GM21825 (cell line): Measurements from ENCODE around the gene ESRRB.

Experiments
- ATAC-seq: cut with Tn5 transposase; IDR thresholded peaks from one replicate; pipeline ENCODE4 v1.9.1; 2021; ENCODE audit warnings: mild to moderate bottlenecking, moderate library complexity; ENCODE audit not compliant: unreplicated experiment

The ESRRB gene

DNA sequence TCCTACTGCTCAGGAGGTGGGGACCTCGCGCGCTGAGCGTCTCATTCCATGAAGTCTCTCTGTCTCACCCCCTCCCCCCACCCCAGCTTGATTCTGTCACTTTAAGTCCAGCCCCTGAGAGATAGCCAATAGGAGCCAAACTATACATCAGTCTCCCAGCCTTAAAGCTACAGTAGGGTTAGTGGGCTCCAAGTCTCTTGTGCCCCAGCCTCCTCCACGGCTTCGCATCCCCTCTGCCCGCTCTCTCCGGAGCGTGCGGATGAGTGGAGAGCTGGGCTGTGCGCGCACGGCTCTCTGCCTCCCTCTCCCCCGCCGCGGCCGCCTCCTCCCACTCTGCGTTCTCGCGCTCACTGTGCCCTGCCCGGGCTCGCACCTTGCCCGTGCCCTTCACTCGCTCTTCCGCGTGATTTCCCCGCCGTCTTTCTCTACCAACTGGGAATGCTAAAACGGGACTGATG is at the start of gene ESRRB:
Gene ESRRB (plus strand): TSS at position 191 of the 458 bp plus-strand sequence. CDS start 265 bp downstream, at position 456.
- no peak for ATAC-seq

DNA sequence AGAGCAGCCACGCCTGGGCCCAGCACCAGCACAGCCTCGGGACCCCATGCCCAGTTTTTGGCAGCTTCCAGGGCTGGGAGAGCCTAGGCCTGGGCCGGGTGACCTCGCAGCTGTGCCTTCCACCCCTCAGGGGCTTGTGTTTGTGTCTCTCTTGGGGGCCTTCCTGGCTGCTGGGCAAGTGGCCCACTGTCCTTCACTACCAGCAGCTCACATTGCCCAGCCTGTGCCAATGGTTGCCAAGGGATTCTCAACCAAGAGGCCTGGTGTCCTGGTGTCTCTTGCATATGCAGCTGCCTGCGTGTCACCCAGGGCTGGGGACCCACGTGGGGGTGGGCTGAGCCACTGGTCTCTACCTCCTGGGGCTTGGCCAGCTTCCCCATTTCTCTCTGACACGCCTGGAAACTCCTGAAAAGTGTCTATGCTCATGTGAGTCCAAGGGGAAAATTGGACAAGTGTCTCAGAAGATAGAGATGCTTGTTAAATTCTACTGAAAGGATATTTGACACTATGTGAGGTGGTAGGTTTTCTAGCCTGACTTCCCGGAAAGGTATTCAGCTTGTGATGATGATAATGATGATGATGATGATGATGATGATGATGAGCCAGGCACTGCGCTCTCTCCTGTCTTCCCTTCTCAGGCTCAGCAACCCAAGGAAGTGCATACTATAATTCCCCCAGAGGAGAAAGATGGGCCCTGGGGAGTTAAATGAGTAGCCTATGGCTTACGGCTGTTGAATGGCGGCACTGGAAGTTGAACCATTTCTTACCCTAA is 48.8 kb upstream of the ESRRB start:
- no peak for ATAC-seq

- ATAC-seq: no peak
Measured at GRCh38 chr14:76328457-76329137, 47.3 kb upstream of the ESRRB start.

DNA sequence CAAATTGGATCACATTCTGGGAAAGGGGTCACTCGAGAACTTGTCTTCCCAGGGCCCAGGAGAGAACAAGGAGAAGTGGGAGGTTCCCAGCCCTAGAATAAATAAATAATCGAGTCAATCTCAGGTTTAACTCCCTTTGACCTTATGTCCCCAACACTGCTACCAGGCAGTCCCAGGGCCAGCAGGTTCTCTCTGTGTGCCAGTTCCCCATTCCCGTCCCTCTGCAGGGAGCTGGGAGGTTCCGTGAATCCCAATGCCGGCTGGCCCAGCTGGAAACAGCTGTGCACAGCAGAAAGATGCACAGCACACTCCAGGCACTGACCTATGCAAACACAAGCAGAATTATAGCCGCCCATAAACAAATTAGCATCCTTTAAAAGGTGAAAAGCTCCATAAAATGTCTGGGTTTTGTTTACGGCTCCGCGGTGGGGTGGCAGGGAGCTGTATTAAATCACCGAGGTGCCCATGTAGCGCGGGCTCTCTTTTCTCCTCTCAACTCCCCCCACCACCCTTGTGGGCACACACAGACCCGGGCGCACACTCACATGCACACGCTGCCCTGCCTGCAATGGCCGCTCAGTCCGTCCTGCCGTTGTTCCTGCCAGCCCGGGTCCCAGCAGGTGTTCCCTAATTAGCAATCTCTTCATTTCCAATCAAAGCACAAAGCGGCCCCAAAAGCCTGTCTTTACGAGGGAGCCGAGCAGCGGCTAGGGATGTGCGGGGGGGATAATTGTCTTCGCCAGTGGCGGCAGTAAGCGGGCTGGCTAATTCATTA is 46.6 kb upstream of the ESRRB start:
- no peak for ATAC-seq

- ATAC-seq: no peak
Measured at GRCh38 chr14:76329951-76330350, 46.0 kb upstream of the ESRRB start.

GRCh38 chr14:76330411-76331327 is 45.3 kb upstream of the ESRRB start:
- ATAC-seq: no peak

- no peak for ATAC-seq
Measured at GRCh38 chr14:76331328-76332011, 44.5 kb upstream of the ESRRB start.

DNA sequence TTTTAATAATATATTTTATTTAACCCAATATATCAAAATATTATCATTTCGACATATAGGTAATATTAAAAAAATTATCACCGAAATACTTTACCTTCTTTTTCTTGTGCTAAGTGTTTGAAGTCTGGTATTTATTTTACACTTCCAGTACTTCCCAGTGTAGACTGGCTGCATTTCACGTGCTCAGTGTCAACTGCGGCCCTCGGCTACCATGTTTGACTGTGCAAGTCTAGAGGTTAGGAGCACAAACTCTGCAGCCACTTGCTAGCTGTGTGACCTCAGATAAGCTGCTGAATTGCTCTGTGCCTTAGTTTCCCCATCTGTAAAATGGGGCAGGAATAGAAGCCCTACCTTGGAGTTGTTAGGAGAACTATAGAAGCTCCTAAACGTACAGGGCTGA is 42.3 kb upstream of the ESRRB start:
- ATAC-seq: no peak

DNA sequence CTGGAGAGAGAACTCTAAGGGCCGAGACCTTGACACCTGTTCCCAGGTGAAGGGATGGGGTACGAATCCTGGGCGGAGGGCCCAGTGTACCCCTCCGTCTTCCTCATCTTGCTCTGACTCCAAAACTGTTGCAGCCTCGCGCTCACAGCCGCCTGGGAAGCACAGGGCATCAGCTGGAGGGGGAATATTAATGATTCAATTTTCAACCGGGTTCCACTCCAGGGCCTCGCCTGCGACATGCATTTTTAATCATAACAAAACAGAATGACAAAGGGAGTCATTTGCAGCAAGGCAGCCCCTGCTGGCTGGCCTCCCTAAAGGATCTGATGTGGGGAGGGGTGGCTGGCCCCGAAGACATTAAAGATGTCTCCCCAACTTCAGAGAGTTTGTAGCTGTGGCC is 41.6 kb upstream of the ESRRB start:
- no peak for ATAC-seq

GRCh38 chr14:76336876-76337275 is 39.1 kb upstream of the ESRRB start:
- ATAC-seq: no peak

DNA sequence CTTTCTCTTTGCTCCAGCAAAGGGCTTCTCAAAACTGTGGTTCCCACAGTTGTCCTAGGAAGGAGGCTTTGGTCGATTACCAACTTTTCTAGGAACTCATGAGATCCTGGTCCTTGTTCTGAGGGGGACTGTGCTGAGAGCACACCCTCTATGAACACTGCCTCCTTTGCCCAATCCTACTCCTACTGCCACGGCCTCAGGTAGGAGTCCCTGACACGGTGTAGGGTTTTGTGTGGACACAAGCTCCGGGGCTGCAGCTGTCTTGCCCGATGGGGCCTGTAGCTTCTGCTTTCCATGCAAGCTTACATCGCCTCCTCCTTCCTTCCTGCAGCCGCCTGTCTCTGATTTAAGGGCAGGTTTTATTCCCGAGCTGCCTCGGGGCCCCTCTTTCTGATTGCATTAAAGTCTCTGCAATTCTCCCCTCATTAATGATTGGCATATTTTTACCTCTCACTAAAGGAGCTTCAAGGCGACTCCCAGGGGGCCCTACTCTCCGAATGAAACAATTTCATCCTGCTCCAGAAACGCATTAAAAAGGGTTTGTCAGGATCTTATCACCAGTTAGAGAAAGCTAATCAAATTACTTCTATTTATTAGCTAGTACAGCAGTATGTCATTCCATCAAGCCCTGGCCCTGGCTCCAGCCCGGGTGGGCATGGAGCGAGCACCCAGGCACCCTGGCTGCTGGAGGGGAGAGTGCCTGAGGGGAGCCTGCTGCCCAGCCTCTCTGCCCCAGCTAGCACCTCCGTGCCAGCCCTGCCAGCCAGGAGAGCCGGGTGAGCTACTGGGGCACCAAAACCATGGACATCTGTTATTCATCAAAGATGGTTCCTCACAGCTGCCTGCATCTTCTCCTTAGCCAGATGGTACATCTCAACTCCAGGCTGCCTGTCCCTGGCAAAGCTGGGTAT is 38.0 kb upstream of the ESRRB start:
- ATAC-seq: no peak

DNA sequence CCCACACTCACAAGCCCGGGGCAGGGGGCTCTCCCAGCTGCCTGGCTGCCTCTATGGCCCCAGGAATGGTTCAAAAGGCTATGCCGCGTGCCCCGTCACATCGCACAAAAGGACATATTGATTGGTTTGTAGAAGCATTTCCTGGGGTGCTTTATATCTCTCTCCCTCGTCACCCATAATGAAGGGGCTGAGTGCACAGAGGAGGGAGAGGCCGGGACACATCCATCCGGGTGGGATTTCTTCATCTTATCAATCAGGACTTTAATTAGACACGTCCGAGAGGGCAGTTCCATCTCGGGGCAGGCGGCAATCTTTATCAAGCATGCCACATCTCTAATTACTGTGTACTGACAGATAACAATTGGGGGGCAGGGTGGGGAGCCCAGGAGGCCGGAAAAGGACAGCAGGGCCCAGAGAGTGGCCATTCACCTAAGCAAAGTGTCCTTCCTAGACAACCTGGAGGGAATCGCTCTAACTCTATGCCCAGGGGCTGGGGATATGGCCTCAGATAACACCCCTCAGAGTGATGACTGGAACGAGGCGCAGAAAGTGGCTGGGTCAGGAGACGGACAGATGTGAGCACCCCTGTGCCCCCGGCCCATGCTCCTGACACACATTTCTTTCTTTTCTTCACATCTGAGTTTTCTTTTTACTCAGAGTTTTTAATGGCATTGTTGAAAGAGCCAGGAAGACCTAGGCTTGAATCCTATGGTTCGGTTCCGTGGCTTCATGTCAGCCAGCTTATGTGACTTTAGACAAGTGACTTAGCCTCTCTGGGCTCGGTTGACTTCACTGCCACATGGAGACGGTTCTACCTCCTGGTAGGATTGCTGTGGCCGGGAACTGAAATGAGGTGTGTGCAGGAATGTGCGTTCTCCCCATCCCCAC is 36.0 kb upstream of the ESRRB start:
- ATAC-seq: no peak

- ATAC-seq: no peak
Measured at GRCh38 chr14:76343386-76343785, 32.6 kb upstream of the ESRRB start.

DNA sequence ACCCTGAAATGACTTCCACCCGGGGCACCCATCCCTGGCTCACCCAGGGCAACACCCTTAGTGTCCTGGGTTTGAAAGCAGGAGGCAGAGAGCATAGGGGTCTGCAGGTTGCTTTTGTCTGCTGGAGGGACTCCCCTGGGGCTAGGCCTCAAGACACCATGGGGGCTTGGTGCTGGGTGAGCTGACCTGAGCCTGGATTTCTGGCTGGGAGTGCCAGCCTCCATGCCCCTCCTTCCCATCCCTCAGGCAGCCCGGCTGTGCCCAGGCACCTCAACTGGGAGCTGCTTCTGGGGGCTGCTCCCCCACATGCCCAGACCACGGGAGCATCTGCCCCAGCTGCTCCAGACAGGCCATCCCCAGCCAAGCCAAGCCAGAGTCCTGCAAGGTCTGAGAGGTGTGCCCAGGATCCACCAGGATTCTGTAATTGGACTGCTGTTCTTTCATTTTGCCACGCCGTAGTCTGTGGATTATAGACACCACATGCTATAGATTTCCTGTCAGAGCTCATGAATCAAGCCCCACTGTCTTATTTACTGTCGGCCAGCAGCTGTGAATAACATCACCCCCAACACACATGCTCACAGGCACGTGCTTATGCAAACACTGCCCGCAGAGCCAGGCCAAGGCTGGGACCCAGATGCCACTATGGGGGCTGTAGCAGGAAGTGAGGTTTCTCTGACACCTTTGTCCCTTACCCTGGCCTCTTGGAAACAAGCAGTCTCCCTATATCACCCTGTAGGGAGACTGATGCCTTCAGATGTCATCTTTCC is 29.4 kb upstream of the ESRRB start:
- ATAC-seq: no peak

DNA sequence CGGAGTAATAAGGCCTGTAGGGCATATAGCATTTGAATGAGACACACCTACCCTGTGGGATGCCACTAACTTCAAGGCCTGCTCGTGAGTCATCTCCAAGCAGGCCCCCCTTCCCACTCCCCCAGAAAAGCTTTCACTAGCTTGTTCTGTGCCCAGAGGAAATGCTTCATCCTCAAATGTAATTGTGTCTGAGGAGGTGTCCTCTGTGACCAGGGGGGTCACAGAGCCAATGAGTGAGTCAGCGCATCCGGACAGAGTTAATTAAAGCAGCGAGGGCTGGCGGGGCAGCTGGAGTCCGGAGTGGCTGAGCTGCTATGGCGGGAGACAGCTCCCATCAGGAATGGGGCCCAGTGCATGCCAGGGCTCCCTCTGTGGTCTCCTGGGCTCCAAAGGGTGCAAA is 27.0 kb upstream of the ESRRB start:
- ATAC-seq: no peak

- no peak for ATAC-seq
Measured at GRCh38 chr14:76349993-76350392, 25.9 kb upstream of the ESRRB start.

DNA sequence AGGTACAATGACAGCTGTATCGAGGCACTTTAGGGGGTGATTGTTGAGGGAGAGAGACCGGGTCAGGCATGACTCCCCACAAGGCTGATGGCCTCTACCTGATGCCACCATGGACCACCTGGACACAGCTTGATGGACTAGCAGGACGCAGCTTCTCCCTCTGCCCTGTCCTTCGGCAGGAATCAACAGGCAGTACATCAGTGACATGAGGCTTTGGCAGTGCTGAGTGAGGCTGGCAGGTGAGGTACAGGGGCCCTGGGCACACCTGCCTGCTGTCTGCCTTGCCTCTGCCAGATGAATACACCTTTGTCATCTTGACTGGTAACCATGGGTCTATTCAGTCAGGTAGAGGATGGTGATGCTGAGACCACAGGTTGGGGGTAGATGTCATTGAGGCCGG is 25.3 kb upstream of the ESRRB start:
- no peak for ATAC-seq
